Ovary (tissue), 9 donors: Measurements from ENCODE around the gene MC1R. TPM values are rescaled to one million over a fixed set of nuclear protein-coding genes. Genes with fewer than 3 reads are reported as not detected.

Experiments used
- DNase-seq, 5 donors: peaks; one replicate each; pipeline ENCODE4 v3.0.0-alpha.2; 2019 to 2020
- H3K27ac ChIP-seq, 2 donors: fragments of 200-600 bp; one replicate each; pipeline versions ENCODE4 v1.5.1 to v1.8.0; 2019 to 2022
- H3K27me3 ChIP-seq: fragments of 200-600 bp; one replicate; pipeline ENCODE4 v1.8.0; 2022
- H3K36me3 ChIP-seq: fragments of 200-600 bp; sonication (generic); one replicate; pipeline ENCODE4 v1.5.1; 2019
- H3K4me1 ChIP-seq: one replicate; pipeline ENCODE4 v1.8.1; 2013; ENCODE audit warnings: mild to moderate bottlenecking, moderate library complexity; ENCODE audit not compliant: insufficient read depth
- H3K4me3 ChIP-seq: fragments of 200-600 bp; sonication (generic); one replicate; pipeline ENCODE4 v1.5.1; 2017
- H3K9me3 ChIP-seq, 2 donors: fragments of 200-600 bp in 1 of 2; sonication (generic) in 1 of 2; one replicate each; pipeline versions ENCODE4 v1.5.1 to v1.8.1; 2013 to 2019; ENCODE audit warnings: mild to moderate bottlenecking in 1 of 2, moderate library complexity in 1 of 2
- CTCF ChIP-seq, 3 donors: fragments of 450-650 bp in 2 of 3; fragments of 200-600 bp in 1 of 3; IDR thresholded peaks; one replicate each; pipeline versions ENCODE4 v1.5.1 to v1.8.0; 2016 to 2022; ENCODE audit warnings: antibody characterized with exemption in 3 of 3, mild to moderate bottlenecking in 1 of 3
- EP300 ChIP-seq: sonication (generic); formaldehyde crosslinking; IDR thresholded peaks from one replicate; pipeline ENCODE4 v1.6.1; 2017; ENCODE audit warnings: antibody characterized with exemption
- POLR2A ChIP-seq: fragments of 450-650 bp; IDR thresholded peaks from one replicate; pipeline ENCODE4 v1.6.1; 2017; ENCODE audit warnings: antibody characterized with exemption, mild to moderate bottlenecking, moderate library complexity
- WGBS, 3 donors: extraction: QIAGEN DNeasy Blood & Tissue Kit in 1 of 3; methylation state at CpG; one replicate each; pipeline versions ENCODE4 v1.1.5 to v1.1.7; 2013 to 2017; 5-methylcytosine and 5-hydroxymethylcytosine counted together
- intact Hi-C, 4 donors: fragments of 100-400 bp; cut with DNase I; formaldehyde crosslinking; loops; one replicate each; pipeline versions ENCODE4 v1.11.0 to v1.15.1; 2022 to 2023
- polyA plus RNA-seq, 2 donors: library from polyadenylated mRNA; stranded (reverse); fragments of 200-250 nt in 1 of 2; fragments of 350-450 nt in 1 of 2; fragmentation: Illumina TruSeq in 1 of 2; extraction: RNeasy Lipid Tissue Mini Kit (QIAGEN cat#74804) in 1 of 2; gene quantifications; one replicate each; pipeline ENCODE4 v1.2.3, GENCODE V29; 2013 to 2014
- total RNA-seq, 7 donors: library from RNA; depleted of rRNA in 2 of 7; stranded (reverse); fragments of >200 nt in 2 of 7; fragmentation: NEBNext Ultra II Directional in 3 of 7; extraction: Animal tissue kit (Norgen Biotek cat#: 25700) in 3 of 7; gene quantifications; one replicate each; pipeline versions ENCODE4 v1.1.0 to v1.2.4, GENCODE V29; 2016 to 2023
- donor health status: DM: no; HTN: no; CAD: no; lungs with moderate emphysema.
- donor health status: DM: no; HTN: no; CAD: no.
- donor health status: Bipolar disorder and iron deficiency.
- donor health status: DM: yes; HTN: yes; CAD: no.
- donor health status: DM: no; HTN: no; CAD: no.
- donor health status: DM: yes; HTN: yes; CAD: no.

Gene MC1R
- total and polyA plus RNA-seq, 9 donors, result 0.42 to 8.5 (median 4.6) TPM

DNA sequence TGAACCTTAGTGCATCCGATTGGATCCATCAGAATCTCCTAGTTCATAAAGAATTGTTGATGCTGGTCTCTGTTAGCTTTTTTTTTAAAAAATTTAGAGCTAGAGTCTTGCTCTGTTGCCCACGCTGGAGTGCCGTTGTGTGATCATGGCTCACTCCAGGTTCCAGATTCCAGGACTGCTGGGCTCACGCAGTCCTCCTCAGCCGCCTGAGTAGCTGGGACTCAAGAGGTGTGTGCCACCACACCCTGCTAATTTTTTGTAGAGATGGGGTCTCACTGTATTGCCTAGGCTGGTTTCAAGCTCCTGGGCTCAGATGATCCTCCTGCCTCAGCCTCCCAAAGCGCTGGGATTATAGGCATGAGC lies 37.3 kb upstream of the MC1R start:
- Histone ChIP-seq H3K36me3 (no peaks in the 10 kb centered on the region), H3K4me1 (no peaks in the 10 kb centered on the region), H3K9me3 (no peaks in the 10 kb centered on the region), H3K27ac (no peak overlapping the region), H3K27me3 (no peaks in the 10 kb centered on the region), H3K4me3 (no peak overlapping the region)
- TF ChIP-seq EP300, result no peak
- TF ChIP-seq CTCF (IDR thresholded peaks at IDR 0.05), result no peak
- no peak for TF ChIP-seq POLR2A
- intact Hi-C loops, result no loop called here
- no peak for DNase-seq
- WGBS, 3 donors, result 80 to 91% (median 86%) methylated on average over 6 of the region's 6 CpGs

DNA sequence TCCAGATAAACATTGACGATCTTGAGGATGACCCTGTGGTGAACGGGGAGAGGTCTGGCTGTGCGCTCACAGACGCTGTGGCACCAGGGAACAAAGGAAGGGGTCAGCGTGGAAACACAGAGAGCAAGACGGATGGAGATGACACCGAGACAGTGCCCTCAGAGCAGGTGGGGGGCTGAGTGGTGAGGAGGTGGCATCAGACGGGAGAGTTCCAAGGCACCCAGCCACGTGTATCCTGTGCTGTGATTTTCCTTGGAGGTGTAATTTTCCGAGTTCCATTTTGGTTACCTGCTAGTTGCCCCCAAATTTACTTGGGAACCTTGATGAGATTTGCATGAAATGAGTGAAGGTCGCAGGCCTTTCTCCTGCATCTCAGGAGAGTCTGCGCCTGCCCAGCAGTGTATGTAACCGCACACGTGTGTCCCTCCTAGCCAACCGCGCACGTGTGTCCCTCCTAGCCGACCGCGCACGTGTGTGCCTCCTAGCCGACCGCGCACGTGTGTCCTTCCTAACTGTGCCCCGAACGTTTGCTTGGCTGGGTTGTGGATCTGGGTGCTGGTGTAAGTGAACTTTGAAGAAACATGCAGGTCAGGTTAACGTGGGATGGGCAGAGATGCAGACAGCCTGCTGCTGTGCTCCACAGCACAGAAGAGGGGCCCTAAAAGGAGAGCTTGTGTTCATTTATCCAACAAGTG lies 35.2 kb upstream of the MC1R start:
- Histone ChIP-seq H3K4me3 (no peak overlapping the region), H3K27me3 (no peaks in the 10 kb centered on the region), H3K36me3 (no peaks in the 10 kb centered on the region), H3K4me1 (no peaks in the 10 kb centered on the region), H3K9me3 (no peaks in the 10 kb centered on the region), H3K27ac (no peak overlapping the region)
- TF ChIP-seq POLR2A (no peak), EP300 (no peak), CTCF (IDR thresholded peaks at IDR 0.05) (no peak)
- DNase-seq, result no peak
- intact Hi-C loops, result no loop called here
- WGBS, 3 donors, result 88 to 89% (median 88%) methylated on average over 28 of the region's 28 CpGs

DNA sequence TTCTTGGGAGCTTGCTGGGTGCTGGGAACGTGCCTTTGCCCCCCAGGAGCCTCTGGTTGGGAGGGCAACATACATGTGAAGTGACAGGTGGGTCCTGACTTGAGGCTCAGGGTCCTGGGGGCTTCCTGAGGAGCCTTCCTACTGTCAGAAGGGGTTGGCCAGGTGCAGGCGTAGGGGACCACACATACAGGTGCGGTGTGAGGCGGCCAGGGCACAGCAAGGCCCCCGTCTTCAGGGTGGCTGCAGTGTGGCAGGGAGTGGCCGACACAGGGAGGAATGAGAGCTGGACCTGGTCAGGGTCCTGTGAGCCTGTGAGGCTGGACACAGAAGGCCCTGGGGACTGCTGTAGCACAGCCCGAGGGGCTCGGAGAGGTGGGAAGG lies 34.6 kb upstream of the MC1R start:
- 91 to 94% (median 93%) methylated on average over 8 of the region's 8 CpGs for WGBS, 3 donors
- Histone ChIP-seq H3K27ac (no peak overlapping the region), H3K36me3 (no peaks in the 10 kb centered on the region), H3K4me3 (no peak overlapping the region), H3K27me3 (no peaks in the 10 kb centered on the region), H3K9me3 (no peaks in the 10 kb centered on the region), H3K4me1 (no peaks in the 10 kb centered on the region)
- no peak for DNase-seq
- intact Hi-C loops, result no loop called here
- TF ChIP-seq CTCF (IDR thresholded peaks at IDR 0.05) (no peak), POLR2A (no peak), EP300 (no peak)

DNA sequence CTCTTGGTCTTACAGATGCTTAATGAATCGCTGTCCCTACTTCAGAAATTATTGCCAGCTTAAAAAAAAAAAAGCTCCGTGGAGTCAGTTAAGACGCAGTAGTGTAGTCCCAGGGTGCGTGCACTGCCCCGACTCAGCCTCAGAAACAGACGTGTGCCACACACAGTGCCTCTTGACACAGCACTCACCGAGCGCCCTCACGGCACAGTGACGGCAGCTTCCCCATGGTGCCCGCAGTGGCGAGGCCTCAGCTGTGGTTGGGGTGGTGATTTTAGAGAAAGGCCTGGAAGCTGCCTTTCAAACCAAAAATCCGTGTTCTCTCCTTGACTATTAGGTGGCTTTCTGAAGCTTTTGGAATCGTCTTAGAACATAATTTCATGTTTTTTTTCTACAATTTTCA lies 31.4 kb upstream of the MC1R start:
- no peaks in the 10 kb centered on the region for H3K9me3 ChIP-seq
- H3K27me3 ChIP-seq, result no peaks in the 10 kb centered on the region
- H3K36me3 ChIP-seq, result no peaks in the 10 kb centered on the region
- H3K27ac ChIP-seq, result no peak overlapping the region
- intact Hi-C loops, result no loop called here
- 93 to 95% (median 95%) methylated on average over 14 of the region's 14 CpGs for WGBS, 3 donors
- no peak for TF ChIP-seq EP300
- DNase-seq, result no peak
- H3K4me3 ChIP-seq, result no peak overlapping the region
- no peaks in the 10 kb centered on the region for H3K4me1 ChIP-seq

GRCh38 chr16:89890200-89890599 lies 28.5 kb upstream of the MC1R start:
- TF ChIP-seq EP300 (no peak), CTCF (IDR thresholded peaks at IDR 0.05) (no peak), POLR2A (no peak)
- Histone ChIP-seq H3K27ac (no peak overlapping the region), H3K36me3 (no peaks in the 10 kb centered on the region), H3K9me3 (no peaks in the 10 kb centered on the region), H3K27me3 (no peaks in the 10 kb centered on the region), H3K4me1 (no peaks in the 10 kb centered on the region), H3K4me3 (no peak overlapping the region)
- intact Hi-C loops, result no loop called here
- no peak for DNase-seq
- WGBS, 3 donors, result 43 to 75% (median 53%) methylated on average over 9 of the region's 9 CpGs
